Limb (tissue), 2 donors: ENCODE data around the gene MIEF1.

Experiments used
- DNase-seq, 2 donors: peaks; one replicate each; pipeline ENCODE4 v3.0.0-alpha.2; 2016; ENCODE audit errors: extremely low spot score in 2 of 2

MIEF1 gene

GRCh38 chr22:39528080-39528661 is 26.1 kb downstream of the MIEF1 start:
- no peak for DNase-seq

- DNase-seq: peak; percentile 87 to 93
Observed at GRCh38 chr22:39528681-39529486, 26.8 kb downstream of the MIEF1 start.

- DNase-seq: no peak
Observed at GRCh38 chr22:39529487-39529851, 27.4 kb downstream of the MIEF1 start.

- DNase-seq: no peak
Observed at GRCh38 chr22:39530116-39530515, 28.0 kb downstream of the MIEF1 start.

DNA sequence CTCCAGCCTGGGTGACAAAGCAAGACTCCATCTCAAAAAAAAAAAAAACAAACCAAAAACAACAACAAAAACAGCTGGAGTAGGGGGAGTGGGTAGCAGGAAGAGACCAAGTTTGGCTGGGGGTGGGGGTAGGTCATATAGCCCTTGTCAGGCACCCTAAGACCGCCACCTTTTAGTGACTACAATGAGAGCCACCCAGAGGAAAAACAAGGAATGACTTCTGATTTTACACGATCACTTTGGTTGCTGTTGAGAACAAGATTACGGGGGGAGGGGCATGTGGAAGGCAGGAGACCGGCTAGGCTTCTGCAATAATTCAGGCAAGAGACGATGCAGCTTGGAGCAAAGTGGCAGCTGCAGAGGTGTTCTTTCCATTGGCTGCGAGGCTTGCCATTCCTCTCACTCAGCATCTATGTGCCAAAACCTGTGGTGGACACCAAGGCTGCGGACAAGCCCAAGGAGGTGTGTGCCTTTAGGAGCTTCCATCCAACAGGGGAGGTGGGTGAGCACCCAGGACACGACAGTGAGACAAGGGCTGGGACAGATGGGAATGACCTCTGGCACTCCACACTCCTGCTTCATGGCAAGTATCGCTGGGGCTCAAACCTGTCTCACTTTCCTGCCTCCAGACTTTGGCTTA is 28.7 kb downstream of the MIEF1 start:
- no peak for DNase-seq

DNA sequence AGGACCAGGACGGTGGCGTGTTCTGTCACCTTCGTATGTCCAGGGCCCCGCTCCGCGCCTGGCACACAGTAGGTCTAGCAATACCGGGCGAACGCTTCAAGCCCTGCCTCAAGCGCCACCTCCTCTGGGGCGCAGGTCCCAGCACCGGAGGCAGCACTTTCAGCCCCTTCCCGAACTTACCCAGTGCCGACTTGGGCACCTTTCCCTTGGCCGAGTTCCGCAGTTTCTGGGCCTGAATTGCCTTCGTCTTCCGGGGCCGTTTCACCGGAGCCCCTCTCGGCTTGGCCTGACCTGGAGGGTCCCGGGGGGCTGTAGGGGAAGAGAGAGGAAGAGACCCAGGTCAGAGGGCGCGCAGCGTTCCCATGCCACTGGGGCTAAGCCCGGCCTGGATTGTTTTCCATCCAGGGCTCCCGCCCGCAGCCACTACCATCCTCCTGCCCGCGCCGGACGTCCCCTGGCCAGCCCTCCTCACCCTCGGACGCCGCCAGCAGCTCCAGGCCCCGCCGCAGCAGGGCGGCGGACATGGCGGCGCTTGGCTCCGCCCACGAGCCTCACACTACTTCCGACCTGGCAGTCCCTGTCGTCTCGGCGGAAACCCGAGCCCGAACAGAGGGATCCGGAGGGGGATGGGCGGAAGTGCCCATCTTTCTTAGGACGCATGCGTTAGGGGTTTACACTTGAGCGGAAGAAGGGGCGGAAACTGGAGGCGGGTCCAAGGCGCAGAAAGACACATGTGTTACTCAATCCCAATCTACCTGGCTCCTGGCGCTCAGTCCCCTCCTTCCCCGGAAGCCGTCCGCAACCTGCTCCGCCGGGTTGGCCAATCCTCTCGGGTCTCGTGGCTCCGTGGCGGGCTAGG is 30.4 kb downstream of the MIEF1 start, which contains the start of gene RPS19BP1:
Gene RPS19BP1, minus strand, starts transcription at position 534 of the 859 bp plus-strand sequence. Its CDS starts 10 bp downstream, at position 524.
- DNase-seq: peak; percentile 98 to 99

- no peak for DNase-seq
Observed at GRCh38 chr22:39534092-39534506, 32.0 kb downstream of the MIEF1 start.

- peak; percentile 79 to 93 for DNase-seq
Observed at GRCh38 chr22:39534591-39535356, 32.7 kb downstream of the MIEF1 start.

- DNase-seq: no peak
Observed at GRCh38 chr22:39535357-39535725, 33.3 kb downstream of the MIEF1 start.

DNA sequence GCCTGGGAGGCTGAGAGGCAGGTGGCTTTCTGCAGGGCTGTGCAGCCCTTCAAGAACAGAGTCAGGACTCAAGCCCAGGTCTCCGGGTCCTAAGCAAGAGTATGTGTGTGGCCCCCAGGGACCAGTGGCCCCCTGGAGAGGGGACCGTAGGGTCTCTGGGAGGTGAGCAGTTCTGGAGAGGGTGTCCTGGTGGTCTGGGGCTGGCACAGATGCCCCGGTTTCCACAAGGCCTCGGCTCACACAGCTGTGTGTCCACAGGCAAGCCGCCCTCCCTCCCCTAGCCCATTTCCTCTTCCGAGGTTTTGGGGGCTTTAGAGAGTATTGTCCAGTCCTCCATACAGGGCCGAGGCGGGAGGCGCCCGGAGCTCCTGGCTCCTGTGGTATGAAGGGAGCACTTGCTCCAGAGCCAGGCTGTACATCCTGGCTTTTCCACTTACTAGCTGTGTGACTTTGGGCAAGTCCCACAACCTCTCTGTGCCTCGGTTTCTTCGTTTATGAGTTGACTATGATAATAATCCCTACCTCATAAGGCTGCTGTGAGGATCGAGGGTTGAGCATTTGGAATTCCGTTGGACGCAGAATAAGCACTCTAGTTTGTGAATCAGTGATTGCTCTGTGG is 33.9 kb downstream of the MIEF1 start:
- no peak for DNase-seq

- no peak for DNase-seq
Observed at GRCh38 chr22:39536711-39537110, 34.6 kb downstream of the MIEF1 start.

GRCh38 chr22:39537975-39538374 is 35.9 kb downstream of the MIEF1 start:
- DNase-seq: no peak

DNA sequence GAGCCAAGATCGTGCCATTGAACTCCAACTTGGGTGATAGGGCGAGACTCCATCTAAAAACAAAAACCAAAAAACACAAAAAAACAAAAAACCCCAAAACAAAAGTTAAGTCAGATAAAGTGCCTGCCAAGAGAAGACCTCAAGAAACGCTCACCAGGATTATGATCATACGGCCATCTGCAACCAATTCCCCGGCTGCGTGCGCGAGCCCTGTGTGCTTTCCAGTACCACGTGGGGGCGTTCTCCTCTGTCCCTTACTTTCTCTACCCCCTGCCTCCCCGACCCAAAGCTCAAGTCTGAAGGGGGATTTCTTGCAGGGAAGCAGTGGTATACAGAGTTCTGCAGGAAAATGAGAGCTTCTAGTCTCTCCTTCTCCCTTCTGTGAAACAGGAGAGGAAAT is 41.0 kb downstream of the MIEF1 start:
- DNase-seq: no peak

DNA sequence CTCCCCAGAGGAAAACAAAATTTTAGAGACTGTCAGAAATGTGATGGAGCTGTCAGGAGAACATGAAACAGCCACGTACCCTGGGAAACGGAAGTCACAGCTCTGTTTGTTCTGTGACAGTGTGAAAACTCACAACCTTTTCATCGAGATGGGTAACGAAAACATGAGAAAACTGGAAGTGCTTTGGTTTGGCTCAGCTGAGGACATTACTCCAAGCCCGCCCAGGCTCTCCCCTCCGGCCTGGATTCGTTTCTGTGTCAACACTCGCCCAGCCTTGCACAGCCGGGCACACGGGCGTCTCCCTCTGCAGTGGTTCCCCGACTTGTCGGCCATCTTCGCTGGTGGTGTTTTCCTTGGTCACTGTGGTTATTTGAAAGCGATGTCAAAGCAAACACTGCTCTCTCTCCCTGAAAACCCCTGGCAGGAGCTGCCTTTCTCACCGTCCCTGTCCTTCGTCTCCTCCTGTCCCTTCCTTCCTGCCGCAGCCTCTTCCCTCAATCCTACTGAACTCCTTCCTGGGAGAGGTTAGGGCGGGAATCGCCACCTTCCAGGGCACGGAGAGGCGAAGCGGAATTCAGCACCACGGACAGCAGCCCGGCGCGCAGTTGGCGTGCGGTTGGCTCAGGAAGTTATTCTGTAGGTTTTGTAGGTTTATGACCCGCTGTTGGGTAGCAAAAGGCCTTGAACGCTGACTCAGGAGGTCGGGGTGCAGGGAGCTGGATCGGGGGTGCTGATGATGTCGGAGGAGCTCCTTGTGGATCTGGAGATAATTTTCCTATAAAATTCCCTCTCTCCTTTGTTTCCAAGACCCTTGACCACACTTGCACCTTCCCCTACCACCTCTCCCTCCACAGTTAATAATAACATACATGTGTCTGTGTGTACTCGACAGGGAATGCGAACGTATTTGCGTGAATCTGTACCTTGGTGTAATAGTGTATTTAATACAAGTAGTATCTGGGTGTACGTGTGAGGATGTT is 43.6 kb downstream of the MIEF1 start:
- DNase-seq: peak in 1 of 2 donors; percentile 80

DNA sequence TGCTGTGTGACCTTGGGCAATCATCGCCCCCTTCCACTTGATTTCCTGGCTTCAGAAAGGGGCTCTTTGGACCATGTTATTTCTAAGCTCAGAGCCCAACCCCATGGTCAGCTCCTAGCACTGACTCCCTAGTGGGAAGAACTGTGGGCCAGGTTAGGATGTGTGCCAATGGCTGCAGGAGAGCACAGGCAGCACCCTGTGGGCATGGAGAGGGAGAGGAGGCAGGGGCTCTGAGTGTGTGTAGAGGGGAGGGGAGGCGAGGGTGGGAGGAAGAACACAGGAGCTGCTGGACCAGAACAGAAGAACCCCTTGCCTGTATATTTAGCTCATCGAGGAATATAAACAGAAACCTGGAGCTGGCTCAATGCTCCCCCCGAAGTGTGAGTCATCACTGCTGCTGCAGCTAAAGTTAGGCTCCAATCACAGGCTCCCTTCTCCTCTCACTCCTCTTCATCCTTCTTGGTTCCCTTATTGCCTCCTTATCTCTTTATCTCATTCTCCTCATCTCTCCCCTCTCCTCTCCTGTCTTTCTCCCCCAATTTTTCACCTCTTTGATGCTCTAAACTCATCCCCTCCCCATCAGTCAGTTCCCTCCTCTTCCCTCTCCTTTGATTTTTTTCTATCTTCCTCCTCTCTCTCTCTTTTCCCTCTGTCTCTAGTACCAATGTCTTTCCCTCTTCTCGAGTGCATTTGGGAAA is 44.9 kb downstream of the MIEF1 start:
- DNase-seq: no peak

GRCh38 chr22:39547587-39547947 is 45.5 kb downstream of the MIEF1 start:
- DNase-seq: no peak

- no peak for DNase-seq
Observed at GRCh38 chr22:39553429-39553828, 51.3 kb downstream of the MIEF1 start.

DNA sequence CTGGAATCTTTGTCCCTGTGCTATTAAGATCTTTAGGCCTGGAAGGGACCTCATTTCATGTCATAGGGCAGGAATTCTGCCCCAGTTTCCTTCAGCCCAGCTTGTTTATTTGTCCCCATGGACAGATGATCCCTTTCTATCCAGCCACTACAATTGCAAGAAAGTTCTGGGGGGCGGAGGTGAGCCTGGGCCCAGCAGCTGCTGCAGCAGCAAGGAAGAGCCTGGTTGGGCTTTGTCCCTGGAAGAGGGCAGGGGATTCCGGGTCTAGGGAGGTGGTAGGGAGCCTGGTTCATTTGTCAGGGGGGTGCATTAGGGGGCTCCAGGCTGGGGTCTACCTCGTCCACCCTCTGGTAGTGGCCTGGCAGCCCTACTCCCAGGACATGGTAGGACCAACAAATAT is 52.1 kb downstream of the MIEF1 start:
- DNase-seq: no peak
